Spleen (tissue), 11 donors: ENCODE measurements around the gene SERINC4. TPM values are rescaled to one million over a fixed set of nuclear protein-coding genes. Genes with fewer than 3 reads are reported as not detected.
"Not testable (repeated sequence)": the region's sequence is repeated elsewhere in the genome, so short reads cannot be mapped to it uniquely, and the experiment has no call there.

Source experiments
- DNase-seq: peaks from one replicate; pipeline ENCODE4 v3.0.0-alpha.2; 2020
- H3K27ac ChIP-seq, 8 donors: fragments of 200-600 bp; sonication (generic) in 7 of 8; 1 replicate in 4 of 8; 2 replicates in 4 of 8; pipeline versions ENCODE4 v1.5.0 to v1.8.0; 2016 to 2021; ENCODE audit warnings: inconsistent platforms in 4 of 8, mild to moderate bottlenecking in 4 of 8, moderate library complexity in 1 of 8
- H3K27me3 ChIP-seq, 7 donors: fragments of 200-600 bp; sonication (generic) in 6 of 7; replicated peaks in 1 of 7; 1 replicate in 4 of 7; 2 replicates in 3 of 7; pipeline versions ENCODE4 v1.5.0 to v1.8.0; 2016 to 2021; ENCODE audit warnings: inconsistent platforms in 3 of 7, mild to moderate bottlenecking in 1 of 7
- H3K36me3 ChIP-seq, 6 donors: fragments of 200-600 bp; sonication (generic) in 5 of 6; 1 replicate in 4 of 6; 2 replicates in 2 of 6; pipeline versions ENCODE4 v1.5.0 to v1.8.0; 2016 to 2021; ENCODE audit warnings: inconsistent platforms in 2 of 6
- H3K4me1 ChIP-seq, 6 donors: fragments of 200-600 bp; sonication (generic) in 5 of 6; 1 replicate in 3 of 6; 2 replicates in 3 of 6; pipeline versions ENCODE4 v1.5.0 to v1.8.0; 2016 to 2021; ENCODE audit warnings: inconsistent platforms in 3 of 6
- H3K4me3 ChIP-seq, 8 donors: fragments of 200-600 bp; sonication (generic) in 7 of 8; 1 replicate in 4 of 8; 2 replicates in 4 of 8; pipeline versions ENCODE4 v1.5.0 to v1.8.0; 2016 to 2021; ENCODE audit warnings: inconsistent platforms in 4 of 8, mild to moderate bottlenecking in 4 of 8, moderate library complexity in 2 of 8
- H3K9me3 ChIP-seq, 8 donors: fragments of 200-600 bp; sonication (generic) in 7 of 8; 1 replicate in 4 of 8; 2 replicates in 4 of 8; pipeline versions ENCODE4 v1.5.0 to v1.8.0; 2016 to 2021; ENCODE audit warnings: inconsistent platforms in 4 of 8
- CTCF ChIP-seq, 11 experiments: fragments of 200-600 bp in 7 of 11; fragments of 450-650 bp in 4 of 11; sonication (generic) in 4 of 11; IDR thresholded peaks in 8 of 11; conservative IDR thresholded peaks in 3 of 11; 1 replicate in 7 of 11; 2 replicates in 4 of 11; pipeline versions ENCODE4 v1.4.0 to v1.8.0; 2016 to 2021; ENCODE audit warnings: antibody characterized with exemption in 11 of 11, inconsistent platforms in 4 of 11, mild to moderate bottlenecking in 1 of 11
- POLR2A ChIP-seq, 3 donors: fragments of 450-650 bp; IDR thresholded peaks; one replicate each; pipeline ENCODE4 v1.5.1; 2017; ENCODE audit warnings: antibody characterized with exemption in 3 of 3, mild to moderate bottlenecking in 1 of 3
- POLR2AphosphoS5 ChIP-seq, 3 donors: sonication (generic); formaldehyde crosslinking; IDR thresholded peaks; one replicate each; pipeline ENCODE4 v1.5.1; 2017; ENCODE audit warnings: antibody characterized with exemption in 3 of 3
- WGBS, 5 donors: extraction: QIAGEN DNeasy Blood & Tissue Kit in 3 of 5; methylation state at CpG; one replicate each; pipeline versions ENCODE4 v1.1.5 to v1.1.7; 2013 to 2018; 5-methylcytosine and 5-hydroxymethylcytosine counted together
- intact Hi-C: fragments of 100-400 bp; cut with DNase I; formaldehyde crosslinking; loops from one replicate; pipeline ENCODE4 v1.15.0; 2023; ENCODE audit warnings: low total_unique reads
- polyA plus RNA-seq, 3 donors: library from polyadenylated mRNA; stranded (reverse); fragments of 200-250 nt; gene quantifications; one replicate each; pipeline ENCODE4 v1.2.1, GENCODE V29; 2013
- total RNA-seq, 7 donors: library from RNA; depleted of rRNA in 3 of 7; stranded (reverse); fragments of >200 nt in 3 of 7; fragmentation: NEBNext Ultra II Directional in 4 of 7; extraction: Animal tissue kit (Norgen Biotek cat#: 25700) in 4 of 7; gene quantifications; one replicate each; pipeline versions ENCODE4 v1.1.0 to v1.2.1, GENCODE V29; 2016 to 2021
- donor health status: healthy with polysubstance abuse.
- donor health status: DM: no; HTN: no; CAD: no; lungs with moderate emphysema.
- donor health status: DM: no; HTN: no; CAD: no.
- donor health status: Bipolar disorder and iron deficiency.
- donor health status: healthy.
- donor health status: DM: no; HTN: no; CAD: no.
- donor health status: DM: yes; HTN: yes; CAD: no.

The SERINC4 gene
- total and polyA plus RNA-seq, 10 donors = 0.09 to 0.29 (median 0.24) TPM; not detected in 7

GRCh38 chr15:43808435-43808950 is 8.5 kb upstream of the SERINC4 start:
- H3K4me3 ChIP-seq = no peak overlapping the region
- H3K36me3 ChIP-seq = peaks cover 9 to 100% (median 98%) of the 10 kb centered on the region in 6 donors
- H3K27me3 ChIP-seq = no peaks in the 10 kb centered on the region
- intact Hi-C loops = no loop called here
- TF ChIP-seq POLR2AphosphoS5 (IDR thresholded peaks at IDR 0.05) = no peak
- no peak for TF ChIP-seq POLR2A (IDR thresholded peaks at IDR 0.05)
- TF ChIP-seq CTCF (IDR thresholded peaks at IDR 0.05 in 8 of 11, conservative IDR thresholded peaks at IDR 0.05 in 3 of 11) = no peak
- H3K27ac ChIP-seq = peak overlapping the region in 7 of 8 donors; percentile 38 to 80 (median 69)
- peaks cover 4 to 34% (median 23%) of the 10 kb centered on the region in 6 donors for H3K4me1 ChIP-seq
- 84 to 92% (median 86%) methylated on average over 5 of the region's 5 CpGs for WGBS, 5 donors
- DNase-seq = no peak
- H3K9me3 ChIP-seq = no peaks in the 10 kb centered on the region

- H3K9me3 ChIP-seq, intact Hi-C loops, DNase-seq, H3K27ac ChIP-seq, H3K4me3 ChIP-seq, H3K27me3 ChIP-seq: not testable (repeated sequence)
- Histone ChIP-seq H3K36me3 (peaks cover 5 to 88% (median 60%) of the 10 kb centered on the region in 6 donors), H3K4me1 (peaks cover 6 to 41% (median 29%) of the 10 kb centered on the region in 6 donors)
- 93 to 98% (median 96%) methylated on average over 7 of the region's 7 CpGs for WGBS, 5 donors
Observed at GRCh38 chr15:43802676-43803075, 2.7 kb upstream of the SERINC4 start.

GRCh38 chr15:43800286-43801141 is 494 bp upstream of the SERINC4 start, which contains the start of gene HYPK:
Gene HYPK, plus strand, starts transcription at chr15:43800599. Its CDS starts 24 bp downstream, at chr15:43800623.
- Histone ChIP-seq H3K9me3 (no peaks in the 10 kb centered on the region), H3K4me1 (peaks cover 8 to 61% (median 40%) of the 10 kb centered on the region in 6 donors), H3K27ac (peak within 1 kb of the TSS; percentile 74 to 93 (median 90)), H3K27me3 (no peaks in the 10 kb centered on the region), H3K4me3 (peak within 1 kb of the TSS; percentile 81 to 93 (median 88)), H3K36me3 (peaks cover 3 to 88% (median 49%) of the 10 kb centered on the region in 6 donors)
- peak; percentile 98 for DNase-seq
- intact Hi-C loops = no loop called here
- WGBS, 5 donors = 7 to 9% (median 8%) methylated on average over 44 of the region's 44 CpGs
- TF ChIP-seq CTCF (IDR thresholded peaks at IDR 0.05 in 8 of 11, conservative IDR thresholded peaks at IDR 0.05 in 3 of 11) (no peak), POLR2A (IDR thresholded peaks at IDR 0.05) (no peak), POLR2AphosphoS5 (IDR thresholded peaks at IDR 0.05) (peak; percentile 95 to 97 (median 97))

GRCh38 chr15:43799209-43799944 is 643 bp downstream of the SERINC4 start:
- 88 to 92% (median 90%) methylated on average over 16 of the region's 16 CpGs for WGBS, 5 donors

More at GRCh38 chr15:43799209-43799944, 643 bp downstream of the SERINC4 start:
- Histone ChIP-seq H3K9me3 (no peaks in the 10 kb centered on the region), H3K4me1 (peaks cover 17 to 72% (median 51%) of the 10 kb centered on the region in 6 donors), H3K27ac (peak overlapping the region in 7 of 8 donors; percentile 88 to 93 (median 90)), H3K27me3 (no peaks in the 10 kb centered on the region), H3K36me3 (peaks cover 0 to 88% (median 46%) of the 10 kb centered on the region in 6 donors), H3K4me3 (peak overlapping the region in 1 of 8 donors; percentile 83)
- TF ChIP-seq POLR2A (IDR thresholded peaks at IDR 0.05) (no peak), CTCF (IDR thresholded peaks at IDR 0.05 in 8 of 11, conservative IDR thresholded peaks at IDR 0.05 in 3 of 11) (no peak), POLR2AphosphoS5 (IDR thresholded peaks at IDR 0.05) (peak in 1 of 3 donors; percentile 21)
- no peak for DNase-seq
- intact Hi-C loops = no loop called here
